PFSK-1 (cell line): ENCODE measurements around the gene MBD4.

Source experiments
- FOXP2 ChIP-seq: optimal IDR thresholded peaks from 2 replicates; pipeline ENCODE3; 2011; ENCODE audit warnings: borderline replicate concordance, control low read depth, inconsistent platforms; ENCODE audit not compliant: insufficient read depth; ENCODE audit errors: extremely low read length, extremely low read depth
- POLR2AphosphoS5 ChIP-seq: IDR thresholded peaks from 2 replicates; pipeline ENCODE4 v1.6.1; 2012; ENCODE audit warnings: low read depth, mild to moderate bottlenecking, control low read depth, low read length, moderate library complexity
- REST ChIP-seq, 2 experiments: IDR thresholded peaks; 2 replicates each; pipeline versions ENCODE4 v1.6.1 to v1.8.0; 2011 to 2012; ENCODE audit warnings: low read depth in 2 of 2, low read length in 2 of 2, control low read depth in 1 of 2, inconsistent platforms in 1 of 2, mild to moderate bottlenecking in 1 of 2, moderate library complexity in 1 of 2; ENCODE audit not compliant: insufficient read depth in 1 of 2
- SIN3A ChIP-seq: IDR thresholded peaks from 2 replicates; pipeline ENCODE4 v1.6.1; 2012; ENCODE audit warnings: mild to moderate bottlenecking, low read length, moderate library complexity, borderline replicate concordance; ENCODE audit not compliant: insufficient read depth
- TAF1 ChIP-seq: IDR thresholded peaks from 2 replicates; pipeline ENCODE4 v1.6.1; 2012; ENCODE audit warnings: low read length, control low read depth, borderline replicate concordance; ENCODE audit not compliant: insufficient read depth

MBD4 gene

GRCh38 chr3:129461461-129462146 is 21.9 kb upstream of the MBD4 start:
- TF ChIP-seq POLR2AphosphoS5 (no peak), REST (IDR thresholded peaks at IDR 0.05; ENCODE audit: insufficient read depth in 1 of 2, low read depth in 2 of 2, low read length in 2 of 2) (no peak), SIN3A (no peak), FOXP2 (no peak), TAF1 (no peak)

- TF ChIP-seq TAF1: no peak
- no peak for TF ChIP-seq FOXP2
- no peak for TF ChIP-seq POLR2AphosphoS5
- no peak for TF ChIP-seq SIN3A
- TF ChIP-seq REST (IDR thresholded peaks at IDR 0.05; ENCODE audit: insufficient read depth in 1 of 2, low read depth in 2 of 2, low read length in 2 of 2): no peak
These were observed 21.3 kb upstream of the MBD4 start for GRCh38 chr3:129461022-129461421.

GRCh38 chr3:129460572-129460971 is 20.8 kb upstream of the MBD4 start:
- TF ChIP-seq FOXP2 (no peak), REST (IDR thresholded peaks at IDR 0.05; ENCODE audit: insufficient read depth in 1 of 2, low read depth in 2 of 2, low read length in 2 of 2) (no peak), SIN3A (no peak), POLR2AphosphoS5 (no peak)

GRCh38 chr3:129460155-129460554 is 20.4 kb upstream of the MBD4 start:
- TF ChIP-seq TAF1 (no peak), SIN3A (no peak), POLR2AphosphoS5 (no peak), FOXP2 (no peak), REST (IDR thresholded peaks at IDR 0.05; ENCODE audit: insufficient read depth in 1 of 2, low read depth in 2 of 2, low read length in 2 of 2) (no peak)

GRCh38 chr3:129453732-129454131 is 14.0 kb upstream of the MBD4 start:
- TF ChIP-seq REST (IDR thresholded peaks at IDR 0.05; ENCODE audit: insufficient read depth in 1 of 2, low read depth in 2 of 2, low read length in 2 of 2): no peak
